ENCODE measurements around the gene XXYLT1. TPM values are rescaled to one million over a fixed set of nuclear protein-coding genes. Genes with fewer than 3 reads are reported as not detected.
A peak's percentile ranks its signal among the peaks of the same experiment; 100 is the strongest.

XXYLT1 gene
- total and polyA plus RNA-seq, 7 donors: 2.5 to 13.8 (median 11.1) TPM

DNA sequence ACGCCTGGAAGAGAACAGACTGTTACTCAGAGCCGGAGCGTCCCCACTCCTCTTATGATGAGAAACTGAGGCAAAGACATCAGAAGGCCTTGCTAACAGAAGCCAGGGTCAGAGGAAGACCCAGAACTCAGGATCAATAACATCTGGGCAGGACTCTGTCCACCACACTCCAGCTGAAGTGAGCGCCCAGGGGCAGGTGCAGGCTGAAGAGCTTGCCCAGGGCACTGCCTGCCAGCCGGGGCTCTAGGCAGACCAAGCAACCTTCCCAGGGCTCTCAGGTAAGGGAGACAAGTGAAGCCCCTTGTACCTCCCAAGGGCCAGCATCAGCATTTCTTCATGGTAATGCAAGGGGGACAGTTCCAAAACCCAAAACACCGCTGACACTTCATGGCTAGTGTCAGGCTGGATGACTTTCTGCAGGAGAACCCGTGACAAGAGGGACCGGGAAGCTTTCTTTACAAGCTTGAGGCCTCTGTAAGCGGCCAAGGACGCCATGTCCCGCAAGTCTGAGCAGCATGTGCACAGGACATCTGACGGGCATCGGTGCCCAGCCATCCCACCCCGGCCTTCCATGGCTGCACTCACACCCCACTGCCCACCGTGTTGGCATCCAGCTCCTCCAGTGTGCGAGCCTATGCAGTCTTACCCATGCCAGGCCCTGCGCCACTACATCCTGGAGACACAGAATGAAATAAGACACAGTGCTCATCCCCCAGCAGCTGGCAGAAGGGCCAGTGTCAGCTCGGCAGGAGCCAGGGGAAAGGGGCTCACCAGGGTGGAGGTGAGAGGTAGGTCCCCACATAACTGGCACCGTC is 14.1 kb downstream of the XXYLT1 start:
- intact Hi-C loops (cut with DNase I): loop anchor here (5.0 kb wide), 1 partner anchor 490 kb away; no protein-coding TSS in a partner anchor
- H3K4me1 ChIP-seq: peaks cover 0 to 58% (median 53%) of the 10 kb centered on the region in 4 donors
- 97% methylated on average over 19 of the region's 19 CpGs for WGBS, 2 donors

DNA sequence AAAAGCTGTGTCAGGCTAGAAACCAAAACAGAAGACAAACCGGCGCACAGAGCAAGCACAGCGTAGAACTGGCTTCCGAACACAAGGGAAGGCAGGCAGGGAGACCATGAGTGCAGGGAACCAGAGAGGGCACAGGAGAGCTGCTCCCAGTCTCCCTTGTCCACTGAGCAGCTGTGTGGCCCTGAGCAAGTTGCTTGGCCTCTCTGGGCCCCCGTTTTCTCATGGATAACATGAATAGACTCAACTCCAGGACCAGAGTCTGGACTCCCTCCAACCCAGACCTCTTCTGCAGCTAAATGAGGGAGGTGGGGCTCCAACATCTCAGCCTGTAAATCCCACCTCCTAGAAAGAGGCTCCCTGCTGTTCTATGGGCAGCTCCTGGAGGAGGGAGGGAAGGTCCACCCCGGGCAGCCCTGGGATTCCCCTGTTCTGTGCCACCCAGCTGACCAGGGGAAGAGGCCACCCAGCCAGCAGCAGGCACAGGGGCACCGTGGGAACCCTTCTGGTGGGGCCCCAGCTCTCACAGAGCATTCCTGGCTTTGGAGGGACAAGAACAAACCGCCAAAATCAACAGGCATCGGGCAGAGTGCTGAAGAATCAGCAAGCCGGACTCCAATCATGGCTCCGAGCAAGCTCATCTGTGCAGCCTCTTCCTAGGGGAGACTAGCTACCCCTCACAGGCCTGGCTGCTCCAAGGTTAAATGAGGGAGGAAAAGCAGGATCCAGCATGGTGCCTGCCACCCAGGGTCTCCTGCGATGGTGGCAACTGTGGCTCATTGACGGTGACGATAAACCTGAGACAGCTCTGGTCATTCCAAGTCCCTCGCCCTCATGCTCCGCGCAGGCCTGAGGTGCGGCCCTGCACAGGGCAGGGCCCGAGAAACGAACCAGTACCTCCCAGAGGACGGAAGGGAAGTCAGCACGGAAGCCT is 15.1 kb downstream of the XXYLT1 start:
- H3K9me3 ChIP-seq: no peaks in the 10 kb centered on the region
- no peak overlapping the region for H3K4me3 ChIP-seq
- WGBS, 2 donors: 93 to 94% methylated on average over 22 of the region's 22 CpGs
- peak overlapping the region in 3 of 4 donors; percentile 87 to 97 (median 94) for H3K27ac ChIP-seq
- intact Hi-C loops (cut with DNase I): loop anchor here (5.0 kb wide), 1 partner anchor 489 kb away; no protein-coding TSS in a partner anchor
- no peaks in the 10 kb centered on the region for H3K36me3 ChIP-seq
- DNase-seq: peak; percentile 64
- no peaks in the 10 kb centered on the region for H3K27me3 ChIP-seq
- peaks cover 0 to 67% (median 59%) of the 10 kb centered on the region in 4 donors for H3K4me1 ChIP-seq
- no peak for TF ChIP-seq POLR2A (IDR thresholded peaks at IDR 0.05)
- TF ChIP-seq, protein P1, sequence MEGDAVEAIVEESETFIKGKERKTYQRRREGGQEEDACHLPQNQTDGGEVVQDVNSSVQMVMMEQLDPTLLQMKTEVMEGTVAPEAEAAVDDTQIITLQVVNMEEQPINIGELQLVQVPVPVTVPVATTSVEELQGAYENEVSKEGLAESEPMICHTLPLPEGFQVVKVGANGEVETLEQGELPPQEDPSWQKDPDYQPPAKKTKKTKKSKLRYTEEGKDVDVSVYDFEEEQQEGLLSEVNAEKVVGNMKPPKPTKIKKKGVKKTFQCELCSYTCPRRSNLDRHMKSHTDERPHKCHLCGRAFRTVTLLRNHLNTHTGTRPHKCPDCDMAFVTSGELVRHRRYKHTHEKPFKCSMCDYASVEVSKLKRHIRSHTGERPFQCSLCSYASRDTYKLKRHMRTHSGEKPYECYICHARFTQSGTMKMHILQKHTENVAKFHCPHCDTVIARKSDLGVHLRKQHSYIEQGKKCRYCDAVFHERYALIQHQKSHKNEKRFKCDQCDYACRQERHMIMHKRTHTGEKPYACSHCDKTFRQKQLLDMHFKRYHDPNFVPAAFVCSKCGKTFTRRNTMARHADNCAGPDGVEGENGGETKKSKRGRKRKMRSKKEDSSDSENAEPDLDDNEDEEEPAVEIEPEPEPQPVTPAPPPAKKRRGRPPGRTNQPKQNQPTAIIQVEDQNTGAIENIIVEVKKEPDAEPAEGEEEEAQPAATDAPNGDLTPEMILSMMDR (IDR thresholded peaks at IDR 0.05): no peak
- TF ChIP-seq EP300 (IDR thresholded peaks at IDR 0.05): no peak

More for the DNA sequence above, 14.1 kb downstream of the XXYLT1 start:
- peak overlapping the region; percentile 87 to 97 (median 94) for H3K27ac ChIP-seq
- no peaks in the 10 kb centered on the region for H3K9me3 ChIP-seq
- no peak for DNase-seq
- H3K36me3 ChIP-seq: no peaks in the 10 kb centered on the region
- H3K4me3 ChIP-seq: no peak overlapping the region
- H3K27me3 ChIP-seq: no peaks in the 10 kb centered on the region
- TF ChIP-seq EP300 (IDR thresholded peaks at IDR 0.05) (no peak), POLR2AphosphoS5 (IDR thresholded peaks at IDR 0.05) (no peak), POLR2A (IDR thresholded peaks at IDR 0.05) (no peak)
- TF ChIP-seq, protein P1 (IDR thresholded peaks at IDR 0.05): no peak

DNA sequence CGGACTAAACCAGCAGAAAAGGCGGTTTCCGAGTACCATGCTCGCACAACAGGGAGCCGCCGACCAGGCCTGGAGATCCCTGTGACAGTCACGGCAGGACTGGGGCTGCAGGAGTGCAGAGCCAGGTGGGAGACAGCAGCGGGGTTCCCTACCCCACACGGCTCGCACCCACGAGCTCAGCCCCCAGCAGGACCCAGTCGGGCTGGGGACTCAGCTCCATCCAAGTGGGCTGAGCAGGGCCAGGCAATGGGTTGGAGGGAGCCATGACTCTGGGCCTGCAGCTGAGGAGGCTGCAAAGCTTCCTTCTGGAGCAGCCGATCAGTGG is 15.8 kb downstream of the XXYLT1 start:
- Histone ChIP-seq H3K4me3 (no peak overlapping the region), H3K27me3 (no peaks in the 10 kb centered on the region), H3K27ac (peak overlapping the region in 3 of 4 donors; percentile 87 to 97 (median 94)), H3K36me3 (no peaks in the 10 kb centered on the region), H3K4me1 (peaks cover 0 to 68% (median 60%) of the 10 kb centered on the region in 4 donors), H3K9me3 (no peaks in the 10 kb centered on the region)
- no peak for TF ChIP-seq POLR2A (IDR thresholded peaks at IDR 0.05)
- TF ChIP-seq POLR2AphosphoS5 (IDR thresholded peaks at IDR 0.05): no peak
- TF ChIP-seq EP300 (IDR thresholded peaks at IDR 0.05): no peak
- WGBS, 2 donors: 95 to 97% methylated on average over 13 of the region's 13 CpGs
- DNase-seq: peak; percentile 58
- intact Hi-C loops (cut with DNase I): loop anchor here (5.0 kb wide), 1 partner anchor 488 kb away; no protein-coding TSS in a partner anchor

DNA sequence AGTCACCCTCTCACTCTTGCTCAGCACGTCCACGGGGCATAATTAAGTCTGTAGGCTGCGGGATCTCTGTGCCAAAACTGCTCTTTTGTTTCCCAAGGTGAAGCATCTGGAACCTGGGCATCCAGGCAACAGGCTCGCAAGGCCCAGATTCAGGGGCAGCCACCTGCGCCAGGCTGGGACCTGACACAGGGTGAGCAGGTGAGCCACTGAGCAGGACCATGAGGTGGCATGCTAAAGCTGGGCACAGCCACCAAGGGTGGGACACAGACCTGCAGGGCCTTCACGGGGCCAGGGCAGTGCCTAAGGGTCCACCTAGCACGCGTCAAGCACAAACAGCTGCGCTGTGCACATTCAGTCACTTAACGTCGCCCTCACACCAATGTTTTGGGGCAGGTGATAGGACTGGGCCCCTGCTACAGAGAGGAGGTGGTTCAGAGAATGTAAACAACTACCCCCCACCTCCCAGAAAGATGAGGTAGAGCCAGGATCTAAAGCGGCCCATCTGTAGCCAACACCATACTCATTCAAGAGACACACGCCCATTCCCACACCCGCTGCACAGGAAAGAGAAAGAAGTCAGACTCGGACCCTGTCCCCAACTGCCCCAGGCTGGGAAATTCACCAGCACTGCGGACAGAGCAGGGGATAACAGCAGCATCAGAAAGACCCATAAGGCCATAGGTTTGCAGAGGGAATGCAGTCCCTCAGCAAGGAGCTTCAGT is 16.3 kb downstream of the XXYLT1 start:
- no peaks in the 10 kb centered on the region for H3K36me3 ChIP-seq
- no peaks in the 10 kb centered on the region for H3K27me3 ChIP-seq
- TF ChIP-seq EP300 (IDR thresholded peaks at IDR 0.05) (no peak), POLR2A (IDR thresholded peaks at IDR 0.05) (no peak), POLR2AphosphoS5 (IDR thresholded peaks at IDR 0.05) (no peak)
- TF ChIP-seq, protein P1 (IDR thresholded peaks at IDR 0.05): no peak
- peaks cover 0 to 71% (median 62%) of the 10 kb centered on the region in 4 donors for H3K4me1 ChIP-seq
- DNase-seq: peak; percentile 63
- no peaks in the 10 kb centered on the region for H3K9me3 ChIP-seq
- intact Hi-C loops (cut with DNase I): loop anchor here (5.0 kb wide), 2 partner anchors 57 to 487 kb away; no protein-coding TSS in a partner anchor
- WGBS, 2 donors: 94 to 96% methylated on average over 16 of the region's 16 CpGs
- H3K27ac ChIP-seq: peak overlapping the region in 3 of 4 donors; percentile 87 to 97 (median 94)
- no peak overlapping the region for H3K4me3 ChIP-seq
